HL-60/S4 treated with phorbol 12-myristate 13-acetate at 8.2 ng/mL for 4 days and 3 days (cell line): ENCODE data around the gene MSRB1.
"Not testable (repeated sequence)": the region's sequence is repeated elsewhere in the genome, so short reads cannot be mapped to it uniquely, and the experiment has no call there.

Experiments
- in situ Hi-C: fragments of 300-500 bp; cut with MboI; formaldehyde crosslinking; loops from 2 replicates; pipeline ENCODE4 v1.15.0; 2022; ENCODE audit warnings: low sequenced_read_pairs

The MSRB1 gene

DNA sequence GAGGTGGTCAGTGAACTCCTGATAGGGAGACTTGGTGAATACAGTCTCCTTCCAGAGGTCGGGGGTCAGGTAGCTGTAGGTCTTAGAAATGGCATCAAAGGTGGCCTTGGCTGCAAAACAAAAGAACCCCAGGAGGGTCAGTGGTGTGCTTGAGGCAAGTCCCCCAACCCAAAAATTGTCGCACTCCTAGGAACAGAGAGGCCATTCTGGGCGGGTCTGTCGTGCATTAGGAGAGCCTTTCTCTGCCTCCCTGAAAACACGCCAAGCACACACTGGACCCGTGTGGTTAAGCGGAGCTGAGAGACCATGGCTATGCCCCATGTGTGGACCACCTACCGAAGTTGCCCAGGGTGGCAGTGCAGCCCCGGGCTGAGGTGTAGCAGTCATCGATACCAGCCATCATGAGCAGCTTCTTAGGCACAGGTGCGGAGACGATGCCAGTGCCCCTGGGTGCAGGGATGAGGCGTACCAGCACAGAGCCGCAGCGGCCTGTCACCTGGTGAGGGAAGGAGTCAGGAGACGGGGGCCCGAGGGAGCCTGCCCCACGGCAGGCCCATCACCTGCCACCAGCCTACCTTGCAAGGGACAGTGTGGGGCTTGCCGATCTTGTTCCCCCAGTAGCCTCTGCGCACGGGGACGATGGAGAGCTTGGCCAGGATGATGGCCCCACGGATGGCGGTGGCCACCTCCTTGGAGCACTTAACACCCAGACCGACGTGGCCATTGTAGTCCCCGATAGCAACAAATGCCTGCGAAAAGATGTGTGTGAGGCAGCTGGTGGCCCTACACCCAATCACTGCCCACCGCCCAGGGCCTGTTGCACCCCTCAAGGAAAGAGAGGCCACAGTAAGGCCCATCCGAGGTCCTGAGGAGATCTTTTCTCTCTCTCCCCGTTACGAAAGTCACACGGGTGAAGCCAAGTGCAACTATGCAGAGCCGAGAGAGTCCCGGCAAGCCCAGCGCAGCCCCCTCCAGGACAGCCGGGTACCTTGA lies 19.5 kb upstream of the MSRB1 start:
- in situ Hi-C loops, result not testable (repeated sequence)

DNA sequence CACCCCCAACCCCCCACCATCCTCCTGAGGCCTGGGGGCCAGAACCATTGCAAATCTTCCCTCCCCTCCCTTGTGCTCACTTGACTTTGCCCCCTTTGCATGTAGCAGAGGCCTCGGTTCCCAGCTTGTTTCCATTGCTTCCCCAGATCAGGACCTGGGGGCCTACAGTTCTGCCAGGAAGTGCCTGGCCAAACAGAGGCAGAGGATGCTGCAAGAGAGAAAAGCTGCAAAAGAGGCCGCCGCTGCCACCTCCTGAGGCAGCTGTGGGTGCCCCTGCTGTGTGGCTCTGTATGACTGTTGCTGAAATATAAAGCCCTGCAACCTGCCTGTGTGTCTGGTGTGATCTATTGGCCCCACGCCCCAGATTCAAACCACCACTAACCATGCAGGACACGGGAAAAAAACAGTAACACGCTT lies 18.7 kb upstream of the MSRB1 start:
- in situ Hi-C loops, result no loop called here

DNA sequence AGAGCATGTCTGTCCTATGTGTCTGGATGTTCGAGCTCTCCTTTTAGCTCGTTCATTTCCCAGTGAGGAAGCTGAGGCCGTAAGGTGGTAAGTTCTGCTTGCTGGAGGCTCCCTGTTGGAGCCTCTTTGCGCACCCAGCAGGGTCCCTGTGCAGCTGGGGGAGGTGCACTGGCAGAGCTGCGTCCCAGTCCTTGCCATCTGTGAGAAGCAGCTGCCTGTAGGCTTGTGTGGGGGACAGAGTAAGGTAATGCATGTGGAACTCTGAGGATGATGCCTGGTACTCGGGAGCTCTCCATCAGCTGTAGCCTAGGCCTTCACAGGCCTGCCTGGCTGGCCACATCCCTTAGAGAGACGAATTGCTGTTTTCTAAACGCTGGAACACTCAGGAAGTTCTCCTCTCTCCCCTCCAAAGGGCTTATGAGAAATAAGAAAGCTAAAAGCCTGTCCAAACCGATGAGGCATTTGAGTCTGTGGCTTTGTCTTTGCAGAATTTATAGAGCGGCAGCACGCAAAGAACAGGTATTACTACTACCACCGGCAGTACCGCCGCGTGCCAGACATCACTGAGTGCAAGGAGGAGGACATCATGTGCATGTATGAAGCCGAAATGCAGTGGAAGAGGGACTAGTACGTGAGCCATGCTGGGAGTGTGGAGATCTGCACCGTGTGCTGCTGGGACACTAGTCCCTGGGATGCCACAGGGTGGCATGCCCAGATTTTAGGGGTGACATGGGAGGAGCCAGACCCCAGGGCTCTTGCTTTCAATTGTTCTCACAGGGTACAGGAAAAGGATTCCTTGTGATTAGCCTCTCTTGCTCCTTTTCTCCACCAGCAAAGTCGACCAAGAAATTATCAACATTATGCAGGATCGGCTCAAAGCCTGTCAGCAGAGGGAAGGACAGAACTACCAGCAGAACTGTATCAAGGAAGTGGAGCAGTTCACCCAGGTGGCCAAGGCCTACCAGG lies 17.9 kb upstream of the MSRB1 start:
- in situ Hi-C loops, result no loop called here

DNA sequence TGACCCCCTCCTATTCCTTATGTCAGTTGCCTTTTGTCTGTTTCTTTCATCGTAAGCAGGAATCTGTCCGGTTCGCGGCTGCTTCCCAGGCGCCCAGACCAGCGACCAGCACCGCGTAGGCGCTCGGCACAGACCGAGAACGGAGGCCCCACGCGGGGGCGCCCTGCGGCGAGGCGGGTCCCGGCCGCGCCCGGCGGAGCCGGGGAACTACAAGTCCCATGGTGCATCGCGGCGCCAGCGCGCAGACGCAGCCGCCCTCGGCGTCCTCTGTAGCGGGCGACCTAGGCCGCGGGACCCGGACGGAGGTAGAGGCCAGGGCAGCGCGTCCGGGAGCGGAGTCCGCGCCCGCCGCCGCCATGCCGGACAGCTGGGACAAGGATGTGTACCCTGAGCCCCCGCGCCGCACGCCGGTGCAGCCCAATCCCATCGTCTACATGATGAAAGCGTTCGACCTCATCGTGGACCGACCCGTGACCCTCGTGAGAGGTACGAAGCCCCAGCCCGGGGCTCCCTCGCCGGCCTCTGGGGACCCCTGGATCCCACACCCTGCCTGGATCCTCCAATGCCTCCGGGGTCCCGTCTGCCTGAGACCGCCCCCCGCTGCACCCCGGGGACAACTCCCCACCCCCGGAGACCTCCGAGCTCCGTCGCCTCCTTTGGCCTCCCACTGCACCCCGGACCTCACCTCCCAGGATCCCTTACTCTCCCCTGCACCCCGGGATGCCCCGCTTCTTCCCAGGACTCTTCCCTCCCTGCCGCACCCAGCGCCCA lies 16.5 kb upstream of the MSRB1 start, which contains the start of gene NDUFB10:
Gene NDUFB10 (plus strand): TSS at position 270 of the 771 bp plus-strand sequence. CDS start 87 bp downstream, at position 357.
- in situ Hi-C loops, result no loop called here

DNA sequence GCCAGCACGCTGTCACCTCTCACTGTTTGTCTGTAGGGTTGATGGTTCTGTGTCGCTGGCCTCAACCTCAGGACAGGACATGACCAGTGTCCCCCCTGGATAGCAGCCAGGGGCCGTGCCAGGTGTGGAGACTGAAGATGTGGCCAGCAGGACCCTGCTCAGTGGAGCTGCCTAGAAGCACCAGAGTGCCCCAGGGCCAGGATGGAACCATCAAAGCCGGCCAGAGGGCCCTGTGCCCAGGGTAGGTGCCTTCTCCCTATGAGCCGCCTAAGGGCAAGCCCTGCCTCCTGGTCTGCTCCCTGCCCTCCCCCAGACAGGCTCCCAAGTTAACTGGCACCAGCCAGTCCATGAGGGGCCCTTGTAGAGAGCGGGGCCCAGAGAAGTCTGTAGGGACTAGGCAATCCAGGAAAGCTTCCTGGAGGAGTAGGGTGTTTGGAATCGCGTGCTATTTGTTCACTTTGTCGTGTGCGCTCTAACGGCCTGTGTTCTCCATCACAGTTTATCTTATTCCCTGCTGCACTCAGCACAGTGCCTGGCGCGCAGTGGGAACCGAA lies 15.8 kb upstream of the MSRB1 start:
- in situ Hi-C loops, result no loop called here

DNA sequence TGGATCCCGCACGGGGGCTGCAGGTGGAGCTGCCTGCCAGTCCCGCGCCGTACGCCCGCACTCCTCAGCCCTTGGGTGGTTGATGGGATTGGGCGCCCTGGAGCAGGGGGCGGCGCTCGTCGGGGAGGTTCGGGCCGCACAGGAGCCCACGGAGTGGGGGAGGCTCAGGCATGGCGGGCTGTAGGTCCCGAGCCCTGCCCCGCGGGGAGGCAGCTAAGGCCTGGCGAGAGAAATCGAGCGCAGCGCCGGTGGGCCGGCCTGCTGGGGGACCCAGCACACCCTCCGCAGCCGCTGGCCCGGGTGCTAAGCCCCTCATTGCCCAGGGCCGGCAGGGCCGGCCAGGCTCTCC lies 15.1 kb upstream of the MSRB1 start:
- in situ Hi-C loops, result not testable (repeated sequence)

DNA sequence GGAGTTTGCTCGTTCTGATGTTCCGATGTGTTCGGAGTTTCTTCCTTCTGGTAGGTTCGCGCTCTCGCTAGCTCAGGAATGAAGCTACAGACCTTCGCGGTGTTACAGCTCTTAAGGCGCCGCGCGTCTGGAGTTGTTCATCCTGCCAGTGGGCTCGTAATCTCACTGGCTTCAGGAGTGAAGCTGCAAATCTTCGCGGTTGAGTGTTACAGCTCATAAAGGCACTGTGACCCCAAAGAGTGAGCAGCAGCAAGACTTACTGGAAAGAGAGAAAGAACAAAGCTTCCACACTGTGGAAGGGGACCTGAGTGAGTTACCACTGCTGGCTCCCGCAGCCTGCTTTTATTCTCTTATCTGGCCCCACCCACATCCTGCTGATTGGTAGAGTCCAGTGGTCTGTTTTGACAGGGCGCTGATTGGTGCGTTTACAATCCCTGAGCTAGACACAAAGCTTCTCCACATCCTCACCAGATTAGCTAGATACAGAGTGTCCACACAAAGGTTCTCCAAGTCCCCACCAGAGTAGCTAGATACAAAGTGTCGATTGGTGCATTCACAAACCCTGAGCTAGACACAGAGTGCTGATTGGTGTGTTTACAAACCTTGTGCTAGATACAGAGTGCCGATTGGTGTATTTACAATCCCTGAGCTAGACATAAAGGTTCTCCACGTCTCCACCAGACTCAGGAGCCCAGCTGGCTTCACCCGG lies 14.6 kb upstream of the MSRB1 start:
- in situ Hi-C loops, result not testable (repeated sequence)

DNA sequence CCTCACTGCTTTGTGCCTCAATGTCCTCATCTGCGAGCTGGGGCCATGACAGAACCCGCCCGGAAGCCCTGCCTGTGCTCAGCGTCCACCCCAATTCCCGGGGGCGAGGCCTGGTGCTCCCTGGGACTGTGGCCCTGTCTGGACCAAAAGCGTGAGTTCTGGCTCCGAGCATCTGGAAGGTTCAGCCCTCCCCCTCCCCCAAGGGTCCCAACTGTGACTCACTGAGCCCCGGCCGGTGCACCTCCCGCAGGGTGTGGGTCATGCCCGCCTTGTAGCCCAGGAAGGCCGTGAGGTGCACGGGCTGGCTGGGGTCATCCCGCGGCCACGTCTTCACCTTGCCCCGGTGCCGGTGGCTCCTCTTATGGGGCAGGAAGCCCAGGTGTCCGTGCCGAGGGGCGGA lies 10.7 kb upstream of the MSRB1 start:
- in situ Hi-C loops, result no loop called here

DNA sequence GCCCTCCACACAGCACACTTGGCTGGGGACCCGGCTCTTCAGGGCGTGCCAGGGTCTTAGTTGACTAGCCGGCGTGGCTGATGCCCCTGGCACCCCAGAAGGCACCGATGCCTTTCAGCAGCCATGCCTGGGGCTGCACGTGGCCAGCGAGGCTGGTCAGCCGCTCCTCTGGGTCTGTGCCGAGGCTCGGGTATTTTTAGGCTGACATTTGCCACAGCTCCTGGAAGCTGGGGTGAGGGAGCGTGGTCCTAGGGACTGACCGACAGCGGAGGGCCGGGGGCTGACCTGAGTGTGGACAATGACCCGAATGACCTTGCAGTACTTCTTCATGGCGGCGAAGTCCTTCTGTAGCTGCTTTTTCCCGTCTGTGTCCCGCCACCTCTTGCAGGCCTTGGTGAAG lies 7.6 kb upstream of the MSRB1 start:
- in situ Hi-C loops, result no loop called here

DNA sequence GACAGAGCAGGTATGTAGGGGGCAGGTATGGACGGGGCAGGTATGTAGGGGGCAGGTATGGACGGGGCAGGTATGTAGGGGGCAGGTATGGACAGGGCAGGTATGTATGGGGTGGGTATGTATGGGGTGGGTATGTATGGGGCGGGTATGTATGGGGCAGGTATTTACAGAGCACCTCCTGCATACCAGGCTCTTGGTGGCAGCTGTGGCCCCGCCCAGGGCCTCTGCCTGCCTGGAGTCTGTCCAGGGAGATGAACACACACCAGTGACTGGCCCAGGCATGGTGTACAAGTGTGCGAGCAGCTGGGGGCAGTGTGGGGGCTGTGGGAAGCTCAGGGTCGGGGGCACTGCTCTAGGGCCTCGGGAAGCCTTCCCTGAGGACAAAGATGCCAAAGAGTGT lies 7.0 kb upstream of the MSRB1 start:
- in situ Hi-C loops, result no loop called here

DNA sequence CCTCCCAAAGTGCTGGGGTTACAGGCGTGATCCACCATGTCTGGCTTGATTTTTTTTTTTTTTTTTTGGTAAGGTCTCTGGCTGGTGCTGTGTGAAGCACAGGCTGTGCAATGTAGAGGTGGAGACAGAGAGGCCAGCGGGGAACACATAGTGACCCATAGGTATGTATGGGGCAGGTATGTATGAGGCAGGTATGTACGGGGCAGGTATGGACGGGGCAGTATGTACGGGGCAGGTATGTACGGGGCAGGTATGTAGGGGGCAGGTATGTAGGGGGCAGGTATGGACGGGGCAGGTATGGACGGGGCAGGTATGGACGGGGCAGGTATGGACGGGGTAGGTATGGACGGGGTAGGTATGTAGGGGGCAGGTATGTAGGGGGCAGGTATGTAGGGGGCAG lies 6.5 kb upstream of the MSRB1 start:
- in situ Hi-C loops, result no loop called here

DNA sequence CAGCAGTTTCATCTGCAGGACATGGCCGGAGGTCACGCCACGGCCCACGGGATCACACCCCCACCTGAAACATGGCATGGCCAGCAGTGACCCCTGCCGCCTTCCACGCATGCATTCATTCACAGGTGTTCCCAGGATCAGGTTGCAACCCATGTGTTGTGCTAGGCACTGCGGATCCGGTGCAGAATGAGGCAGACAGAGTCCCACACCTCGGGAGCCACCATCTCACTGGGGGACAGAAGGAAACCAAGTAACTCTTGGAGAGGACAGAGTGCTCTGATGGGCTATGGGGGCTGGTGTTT lies 4.3 kb upstream of the MSRB1 start:
- in situ Hi-C loops, result no loop called here

DNA sequence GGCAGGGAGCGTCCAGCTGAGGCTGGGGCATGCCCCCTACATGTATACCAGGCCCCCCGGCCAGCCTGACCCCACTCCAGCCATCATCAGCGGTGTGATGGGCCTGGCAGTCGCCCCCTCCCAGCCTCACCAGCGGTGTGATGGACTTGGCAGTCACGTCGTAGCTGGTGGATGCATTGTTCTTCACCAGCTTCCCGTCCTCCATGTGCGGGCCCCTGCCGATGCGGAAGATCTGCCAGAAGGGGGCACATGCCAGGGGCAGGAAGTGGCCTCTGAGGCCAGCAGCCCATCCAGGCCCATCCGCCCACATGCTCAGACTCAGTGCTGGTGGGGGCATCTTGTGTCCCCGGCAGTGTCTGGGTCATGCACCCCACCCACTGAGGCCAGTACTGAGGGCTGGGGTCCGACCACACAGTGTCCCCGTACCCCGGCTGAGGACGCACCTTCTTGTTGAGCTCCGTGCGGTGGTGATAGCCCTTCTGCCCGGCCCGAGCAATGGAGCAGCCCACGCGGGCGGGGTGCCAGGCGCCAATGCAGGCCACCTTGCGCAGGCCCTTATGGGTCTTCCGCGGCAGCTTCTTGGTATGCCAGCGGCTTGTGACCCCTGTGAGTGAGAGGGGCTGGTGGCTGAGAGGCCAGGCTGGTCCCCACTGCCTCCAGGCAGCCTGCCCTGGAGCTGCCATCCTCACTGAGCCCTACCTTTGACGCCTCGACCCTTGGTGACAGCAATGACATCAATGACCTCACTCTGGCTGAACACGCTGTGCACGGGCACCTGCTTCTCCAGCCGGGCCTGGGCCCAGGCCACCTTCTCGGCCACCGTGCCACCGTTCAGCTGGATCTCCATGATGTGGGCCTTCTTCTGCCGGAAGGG lies 3.7 kb upstream of the MSRB1 start:
- in situ Hi-C loops, result no loop called here

DNA sequence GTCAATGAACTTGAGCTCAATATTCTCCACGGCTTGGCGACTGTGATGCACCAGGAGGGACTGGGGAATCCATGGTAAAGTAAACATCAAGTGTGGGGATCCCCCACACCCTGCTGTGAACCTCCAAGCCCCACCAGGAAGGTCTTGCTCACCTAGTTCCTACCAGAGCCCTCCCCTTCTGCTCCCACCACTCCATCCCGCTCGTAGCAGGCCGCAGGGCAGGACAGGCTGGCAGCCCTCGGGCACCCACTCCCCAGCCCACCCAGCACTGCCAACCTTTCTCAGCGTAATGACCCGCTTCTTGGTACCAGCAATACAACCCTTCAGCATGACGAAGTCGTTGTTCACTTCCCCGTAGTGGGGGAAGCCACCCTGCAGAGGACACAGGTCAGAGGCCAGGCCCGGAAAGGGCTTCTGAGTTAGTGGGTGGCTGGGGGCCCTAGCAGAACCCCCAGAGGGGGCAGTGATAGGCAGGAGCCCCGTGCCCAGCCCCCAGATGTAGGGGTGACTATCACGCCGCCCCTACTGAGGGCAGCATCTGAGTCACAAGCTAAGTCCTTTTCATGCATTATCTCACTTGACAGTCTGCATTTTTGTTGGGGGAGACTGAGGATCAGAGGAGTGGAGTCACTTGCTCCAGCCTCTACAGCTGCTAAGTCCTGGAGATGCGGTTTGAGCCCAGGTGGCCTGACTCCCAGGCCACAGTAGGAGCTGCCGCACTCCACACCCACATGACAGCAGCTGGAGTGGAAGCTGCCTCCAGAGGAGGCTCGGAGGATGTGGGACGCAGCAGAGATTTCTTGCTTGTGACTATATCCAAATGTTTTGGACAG lies 2.8 kb upstream of the MSRB1 start:
- in situ Hi-C loops, result no loop called here

DNA sequence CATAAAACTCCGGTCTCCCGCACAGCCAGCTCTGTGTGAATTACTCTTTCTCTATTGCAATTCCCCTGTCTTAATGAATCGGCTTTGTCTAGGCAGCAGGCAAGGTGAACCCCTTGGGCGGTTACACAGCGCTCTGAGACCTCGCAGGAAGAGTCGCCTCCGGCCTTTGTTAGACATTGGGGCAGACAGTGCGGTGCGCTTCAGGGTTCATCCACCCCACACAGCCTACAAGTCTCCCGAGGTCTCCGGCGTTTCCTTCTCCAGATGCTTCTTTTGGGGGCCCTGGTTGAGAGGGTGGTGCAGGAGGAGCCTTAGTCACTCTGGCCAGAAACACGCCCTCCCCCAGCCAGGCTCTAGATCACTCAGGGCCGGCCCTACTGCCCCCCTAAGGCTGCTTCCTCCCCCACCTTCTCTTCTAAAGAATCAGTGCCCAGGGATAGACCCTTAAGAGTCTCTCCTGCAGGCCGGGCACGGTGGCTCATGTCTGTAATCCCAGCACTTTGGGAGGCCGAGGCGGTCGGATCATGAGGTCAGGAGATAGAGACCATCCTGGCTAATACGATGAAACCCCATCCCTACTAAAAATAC lies 1.7 kb upstream of the MSRB1 start:
- in situ Hi-C loops, result no loop called here

DNA sequence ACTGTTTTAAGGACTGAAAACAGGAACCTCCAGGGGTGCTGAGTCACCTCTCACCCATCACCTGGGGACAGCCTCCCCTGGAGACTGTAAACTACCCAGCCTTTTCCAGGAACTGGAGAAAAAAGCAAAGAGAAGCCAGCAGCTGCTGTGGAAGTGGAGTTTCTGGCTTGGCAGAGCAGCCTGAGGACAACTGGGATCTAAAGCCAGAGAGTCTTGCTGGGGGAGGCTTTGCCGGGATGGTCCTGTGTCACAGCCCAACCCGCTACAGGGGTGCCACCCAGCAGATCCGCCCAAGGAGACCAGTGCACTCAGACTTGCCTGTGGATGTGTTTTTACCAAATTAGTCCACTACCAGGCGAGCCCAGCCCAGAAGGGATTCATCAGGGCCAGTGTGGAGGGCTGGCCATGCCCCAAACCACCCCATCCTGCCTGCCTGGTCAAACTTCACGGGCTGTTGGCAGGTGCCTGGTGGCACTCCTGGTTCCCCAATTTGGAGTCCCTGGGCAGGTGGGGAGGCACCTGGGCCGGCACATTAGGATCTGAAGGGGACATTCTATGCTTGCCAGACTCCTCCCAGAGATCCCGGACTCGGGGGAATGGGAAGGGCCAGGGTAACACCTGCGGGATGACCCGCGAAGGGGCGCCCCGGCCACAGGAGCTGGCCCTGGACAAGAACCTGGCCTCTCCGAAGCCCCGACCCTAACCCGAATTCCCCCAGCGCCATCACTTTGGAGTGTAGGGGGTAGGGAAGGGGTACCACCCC lies 771 bp downstream of the MSRB1 start:
- in situ Hi-C loops, result no loop called here
